CD4-positive, CD25-positive, alpha-beta regulatory T cell (primary cell): ENCODE data around the gene TENM4. TPM values are rescaled to one million over a fixed set of nuclear protein-coding genes. Genes with fewer than 3 reads are reported as not detected.

Experiments
- ATAC-seq, 2 donors: fragments of 150-1000 bp; cut with Tn5 transposase; one replicate each; pipeline ENCODE4 v1.10.0; 2021; ENCODE audit warnings: low read depth in 2 of 2, moderate number of reproducible peaks in 2 of 2, moderate library complexity in 1 of 2
- DNase-seq, 3 donors: peaks; one replicate each; pipeline versions ENCODE4 v3.0.0 to v3.0.0-alpha.2; 2012 to 2022; ENCODE audit warnings: mixed read lengths in 1 of 3
- H3K27ac ChIP-seq: one replicate; pipeline ENCODE4 v1.7.0; 2013; ENCODE audit warnings: mild to moderate bottlenecking, low read length; ENCODE audit not compliant: insufficient read depth, poor library complexity, severe bottlenecking
- H3K27me3 ChIP-seq: one replicate; pipeline ENCODE4 v1.7.0; 2013; ENCODE audit warnings: low read length; ENCODE audit not compliant: control insufficient read depth, insufficient read depth
- H3K36me3 ChIP-seq: one replicate; pipeline ENCODE4 v1.7.0; 2013; ENCODE audit warnings: mild to moderate bottlenecking, low read length, moderate library complexity; ENCODE audit not compliant: control insufficient read depth, insufficient read depth
- H3K4me1 ChIP-seq: 2 replicates; pipeline ENCODE4 v1.7.0; 2013; ENCODE audit warnings: mild to moderate bottlenecking, low read length; ENCODE audit not compliant: insufficient read depth, control insufficient read depth, poor library complexity, severe bottlenecking
- H3K4me3 ChIP-seq: one replicate; pipeline ENCODE4 v1.7.0; 2013; ENCODE audit warnings: low read depth, mild to moderate bottlenecking, low read length, moderate library complexity
- H3K9me3 ChIP-seq, 2 experiments: 1 replicate in 1 of 2; 2 replicates in 1 of 2; pipeline ENCODE4 v1.7.0; 2013; ENCODE audit warnings: low read length in 2 of 2, mild to moderate bottlenecking in 1 of 2, moderate library complexity in 1 of 2; ENCODE audit not compliant: control insufficient read depth in 2 of 2
- H3K27ac Mint-ChIP-seq, 3 donors: one replicate each; pipeline ENCODE4 v1.8.0; 2020 to 2022; ENCODE audit warnings: mild to moderate bottlenecking in 3 of 3, mixed read lengths in 3 of 3, moderate library complexity in 2 of 3
- H3K27me3 Mint-ChIP-seq: one replicate; pipeline ENCODE4 v1.8.0; 2022; ENCODE audit warnings: mild to moderate bottlenecking, mixed read lengths
- H3K36me3 Mint-ChIP-seq: one replicate; pipeline ENCODE4 v1.8.0; 2020; ENCODE audit warnings: mixed read lengths
- H3K4me1 Mint-ChIP-seq, 4 donors: one replicate each; pipeline ENCODE4 v1.8.0; 2020 to 2022; ENCODE audit warnings: mixed read lengths in 4 of 4, mild to moderate bottlenecking in 1 of 4
- H3K4me3 Mint-ChIP-seq, 4 donors: one replicate each; pipeline ENCODE4 v1.8.0; 2020 to 2022; ENCODE audit warnings: mild to moderate bottlenecking in 4 of 4, mixed read lengths in 4 of 4, moderate library complexity in 3 of 4
- H3K9me3 Mint-ChIP-seq, 7 donors: one replicate each; pipeline ENCODE4 v1.8.0; 2020 to 2022; ENCODE audit warnings: mixed read lengths in 7 of 7, mild to moderate bottlenecking in 3 of 7, moderate library complexity in 2 of 7
- polyA plus RNA-seq, 4 donors: library from polyadenylated mRNA; unstranded; fragments of 300-500 nt; fragmentation: Illumina TruSeq; gene quantifications; one replicate each; pipeline ENCODE4 v1.2.3, GENCODE V29; 2021
- total RNA-seq: library from RNA; stranded (reverse); gene quantifications from one replicate; pipeline ENCODE4 v1.2.3, GENCODE V29; 2022

TENM4 gene
- total and polyA plus RNA-seq, 5 donors from 2014 or later, result 0.02 TPM; not detected in 4

GRCh38 chr11:78748918-78749690, 691.7 kb downstream of the TENM4 start:
- H3K9me3 Mint-ChIP-seq, result no peaks in the 10 kb centered on the region
- no peak overlapping the region for H3K4me3 Mint-ChIP-seq
- no peak overlapping the region for H3K27ac Mint-ChIP-seq

GRCh38 chr11:78744949-78745348, 695.9 kb downstream of the TENM4 start:
- Mint-ChIP-seq H3K27ac (no peak overlapping the region), H3K9me3 (no peaks in the 10 kb centered on the region), H3K4me1 (no peaks in the 10 kb centered on the region), H3K4me3 (no peak overlapping the region), H3K27me3 (peaks cover 10% of the 10 kb centered on the region), H3K36me3 (no peaks in the 10 kb centered on the region)
- Histone ChIP-seq H3K4me3 (no peak overlapping the region), H3K27me3 (peaks cover 4% of the 10 kb centered on the region), H3K9me3 (no peaks in the 10 kb centered on the region), H3K36me3 (no peaks in the 10 kb centered on the region), H3K27ac (no peak overlapping the region), H3K4me1 (no peaks in the 10 kb centered on the region)
- no peak for ATAC-seq
- DNase-seq, result no peak

More at GRCh38 chr11:78748918-78749690, 691.7 kb downstream of the TENM4 start:
- Histone ChIP-seq H3K27ac (no peak overlapping the region), H3K36me3 (no peaks in the 10 kb centered on the region), H3K9me3 (no peaks in the 10 kb centered on the region), H3K27me3 (peaks cover 4% of the 10 kb centered on the region), H3K4me1 (no peaks in the 10 kb centered on the region), H3K4me3 (no peak overlapping the region)
- no peak for DNase-seq
- ATAC-seq, result no peak
- no peaks in the 10 kb centered on the region for H3K36me3 Mint-ChIP-seq
- H3K27me3 Mint-ChIP-seq, result peaks cover 10% of the 10 kb centered on the region
- no peaks in the 10 kb centered on the region for H3K4me1 Mint-ChIP-seq

GRCh38 chr11:78744202-78744601, 696.6 kb downstream of the TENM4 start:
- no peak for ATAC-seq
- Mint-ChIP-seq H3K4me3 (no peak overlapping the region), H3K27me3 (peaks cover 6% of the 10 kb centered on the region)

GRCh38 chr11:78742430-78742829, 698.4 kb downstream of the TENM4 start:
- H3K36me3 ChIP-seq, result no peaks in the 10 kb centered on the region
- ATAC-seq, result no peak
- Mint-ChIP-seq H3K27ac (no peak overlapping the region), H3K4me3 (no peak overlapping the region), H3K36me3 (no peaks in the 10 kb centered on the region), H3K9me3 (peaks cover 0 to 3% (median 0%) of the 10 kb centered on the region in 7 donors), H3K4me1 (no peaks in the 10 kb centered on the region), H3K27me3 (peaks cover 10% of the 10 kb centered on the region)
- H3K4me1 ChIP-seq, result no peaks in the 10 kb centered on the region
- H3K9me3 ChIP-seq, result no peaks in the 10 kb centered on the region
- no peak overlapping the region for H3K27ac ChIP-seq
- no peak for DNase-seq
- H3K27me3 ChIP-seq, result peaks cover 2% of the 10 kb centered on the region
- H3K4me3 ChIP-seq, result no peak overlapping the region

More at GRCh38 chr11:78744202-78744601, 696.6 kb downstream of the TENM4 start:
- Histone ChIP-seq H3K27me3 (no peaks in the 10 kb centered on the region), H3K4me3 (no peak overlapping the region), H3K36me3 (no peaks in the 10 kb centered on the region), H3K9me3 (no peaks in the 10 kb centered on the region), H3K4me1 (no peaks in the 10 kb centered on the region), H3K27ac (no peak overlapping the region)
- no peak overlapping the region for H3K27ac Mint-ChIP-seq
- DNase-seq, result no peak
- H3K9me3 Mint-ChIP-seq, result peaks cover 0 to under 1% (median 0%) of the 10 kb centered on the region in 7 donors
- H3K4me1 Mint-ChIP-seq, result no peaks in the 10 kb centered on the region
- no peaks in the 10 kb centered on the region for H3K36me3 Mint-ChIP-seq

GRCh38 chr11:78741741-78742140, 699.1 kb downstream of the TENM4 start:
- no peak overlapping the region for H3K27ac Mint-ChIP-seq
- Histone ChIP-seq H3K4me1 (no peaks in the 10 kb centered on the region), H3K27me3 (peaks cover 2% of the 10 kb centered on the region), H3K4me3 (no peak overlapping the region), H3K9me3 (no peaks in the 10 kb centered on the region), H3K27ac (no peak overlapping the region), H3K36me3 (no peaks in the 10 kb centered on the region)
- no peaks in the 10 kb centered on the region for H3K36me3 Mint-ChIP-seq
- no peaks in the 10 kb centered on the region for H3K4me1 Mint-ChIP-seq
- ATAC-seq (no peak), DNase-seq (no peak)
- no peak overlapping the region for H3K4me3 Mint-ChIP-seq
- H3K9me3 Mint-ChIP-seq, result peaks cover 0 to 3% (median 0%) of the 10 kb centered on the region in 7 donors
- peaks cover 11% of the 10 kb centered on the region for H3K27me3 Mint-ChIP-seq

- no peak for DNase-seq
- no peak for ATAC-seq
- H3K4me1 Mint-ChIP-seq, result no peaks in the 10 kb centered on the region
- H3K36me3 Mint-ChIP-seq, result no peaks in the 10 kb centered on the region
- H3K4me1 ChIP-seq, result no peaks in the 10 kb centered on the region
- no peaks in the 10 kb centered on the region for H3K36me3 ChIP-seq
- no peak overlapping the region for H3K4me3 ChIP-seq
- H3K9me3 Mint-ChIP-seq, result peaks cover 0 to 3% (median 0%) of the 10 kb centered on the region in 7 donors
- no peak overlapping the region for H3K27ac ChIP-seq
- no peaks in the 10 kb centered on the region for H3K9me3 ChIP-seq
- H3K4me3 Mint-ChIP-seq, result no peak overlapping the region
- H3K27ac Mint-ChIP-seq, result no peak overlapping the region
- H3K27me3 Mint-ChIP-seq, result peaks cover 18% of the 10 kb centered on the region
- peaks cover 2% of the 10 kb centered on the region for H3K27me3 ChIP-seq
Observed at GRCh38 chr11:78740199-78741071, 700.4 kb downstream of the TENM4 start.

- Mint-ChIP-seq H3K27me3 (peaks cover 19% of the 10 kb centered on the region), H3K36me3 (no peaks in the 10 kb centered on the region), H3K9me3 (peaks cover 0 to 3% (median 0%) of the 10 kb centered on the region in 7 donors), H3K27ac (no peak overlapping the region), H3K4me1 (no peaks in the 10 kb centered on the region), H3K4me3 (no peak overlapping the region)
- Histone ChIP-seq H3K4me1 (no peaks in the 10 kb centered on the region), H3K27ac (no peak overlapping the region), H3K36me3 (no peaks in the 10 kb centered on the region), H3K9me3 (no peaks in the 10 kb centered on the region), H3K4me3 (no peak overlapping the region), H3K27me3 (peaks cover 4% of the 10 kb centered on the region)
- DNase-seq, result no peak
- ATAC-seq, result no peak
Observed at GRCh38 chr11:78737891-78738290, 702.9 kb downstream of the TENM4 start.
